Activated T-helper 1 cell treated with Interleukin-2 at 50 U/mL for 16 hours (primary cell): Measurements from ENCODE around the gene COPS3.
A peak's percentile ranks its signal among the peaks of the same experiment; 100 is the strongest.

ENCODE experiments used
- DNase-seq: peaks from one replicate; pipeline ENCODE4 v3.0.0-alpha.2; 2020; ENCODE audit warnings: low read depth

COPS3 gene

DNA sequence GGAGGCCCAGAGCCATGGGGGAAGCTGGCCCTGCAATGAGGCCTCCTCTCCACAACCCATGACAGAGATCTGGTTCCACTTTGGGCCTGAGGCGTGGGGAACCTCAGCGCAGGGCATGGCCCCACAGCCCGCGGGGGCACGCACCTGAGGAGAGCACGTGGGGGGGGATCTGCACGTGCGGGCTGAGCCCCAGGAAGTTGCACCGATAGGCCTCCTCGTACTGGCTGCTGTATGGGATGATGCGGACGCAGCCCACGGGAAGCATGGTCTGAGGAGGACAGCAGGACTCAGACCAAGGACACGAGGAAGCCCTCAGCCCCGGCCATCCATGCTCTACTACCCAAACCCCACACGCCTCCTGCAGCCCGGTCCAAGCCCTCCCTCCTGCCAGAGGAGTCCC lies 64.8 kb downstream of the COPS3 start:
- no peak for DNase-seq

DNA sequence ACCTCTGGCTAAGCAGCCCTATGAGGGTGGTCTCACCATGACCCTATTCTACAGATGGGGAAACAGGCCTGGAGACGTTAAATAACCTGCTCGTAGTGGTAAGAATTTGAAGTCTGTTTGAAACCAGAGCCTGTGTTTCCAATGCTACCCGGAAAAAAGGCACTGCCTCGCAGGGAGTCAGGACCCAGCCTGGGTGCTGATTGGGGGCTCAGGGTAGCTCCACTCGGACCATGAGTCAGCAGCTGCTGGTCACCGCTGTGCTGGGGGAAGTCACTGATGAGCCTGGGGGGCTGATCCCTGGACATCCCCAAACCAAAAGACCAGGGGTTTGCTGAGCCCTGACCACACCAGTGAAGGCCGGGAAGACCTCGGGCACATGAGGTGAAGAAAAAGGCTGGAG lies 65.5 kb downstream of the COPS3 start:
- no peak for DNase-seq

DNA sequence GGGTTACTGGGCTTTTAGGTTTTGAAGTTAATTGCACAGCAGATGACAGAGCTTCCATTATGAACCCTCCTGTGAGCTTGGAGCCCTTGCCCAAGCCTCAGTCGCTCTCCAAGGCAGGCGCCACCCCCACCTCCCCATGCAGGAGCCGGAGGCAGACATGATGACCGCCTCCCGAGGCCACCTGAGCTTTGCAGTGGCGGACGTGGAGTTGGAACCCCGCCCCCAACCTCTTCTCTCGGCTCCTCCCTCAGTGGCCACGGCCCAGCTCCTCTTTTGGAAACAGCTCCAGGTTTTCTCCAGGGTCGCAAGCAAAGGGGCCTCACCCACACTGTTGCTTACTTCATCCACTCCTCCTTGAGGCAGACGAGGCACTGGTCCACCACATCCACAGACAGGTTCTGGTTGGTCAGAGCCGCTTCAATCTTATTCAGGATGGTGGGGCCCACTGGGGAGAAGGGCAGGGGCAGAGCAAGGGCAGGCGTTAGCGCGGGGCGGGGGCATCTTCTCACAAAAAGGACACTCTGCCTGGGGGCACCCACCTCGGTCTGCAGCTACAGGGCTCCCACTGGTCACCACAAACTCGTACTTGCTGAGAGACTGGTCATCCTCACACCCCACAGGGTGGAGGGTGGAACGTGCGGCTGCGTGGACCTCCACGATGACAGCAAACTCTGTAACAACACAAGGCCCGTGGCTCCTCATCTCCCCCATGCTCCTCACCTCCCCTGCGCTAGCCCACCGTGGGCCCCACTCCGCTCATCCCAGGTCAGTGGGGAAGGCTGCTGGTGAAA lies 66.2 kb downstream of the COPS3 start:
- no peak for DNase-seq

DNA sequence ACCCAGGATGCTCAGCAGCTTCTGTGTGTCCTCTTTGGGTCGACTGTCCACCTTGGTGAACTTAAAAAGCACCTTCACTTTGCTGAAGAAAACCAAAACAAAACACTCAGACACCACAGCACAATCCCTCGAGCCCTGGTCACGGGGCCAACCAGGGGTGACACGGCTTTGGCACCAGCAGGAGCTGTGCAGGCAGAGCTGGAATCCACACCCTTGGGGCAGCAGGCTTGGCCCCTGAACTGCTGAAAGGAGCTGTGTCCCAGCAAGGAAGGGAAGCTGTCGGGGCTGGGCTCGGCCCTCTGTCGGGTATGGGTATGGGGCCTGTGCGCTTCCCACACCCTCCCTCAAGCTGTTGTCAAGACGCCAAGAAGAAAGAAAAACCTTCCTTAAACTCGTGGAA lies 67.3 kb downstream of the COPS3 start:
- DNase-seq, result no peak

DNA sequence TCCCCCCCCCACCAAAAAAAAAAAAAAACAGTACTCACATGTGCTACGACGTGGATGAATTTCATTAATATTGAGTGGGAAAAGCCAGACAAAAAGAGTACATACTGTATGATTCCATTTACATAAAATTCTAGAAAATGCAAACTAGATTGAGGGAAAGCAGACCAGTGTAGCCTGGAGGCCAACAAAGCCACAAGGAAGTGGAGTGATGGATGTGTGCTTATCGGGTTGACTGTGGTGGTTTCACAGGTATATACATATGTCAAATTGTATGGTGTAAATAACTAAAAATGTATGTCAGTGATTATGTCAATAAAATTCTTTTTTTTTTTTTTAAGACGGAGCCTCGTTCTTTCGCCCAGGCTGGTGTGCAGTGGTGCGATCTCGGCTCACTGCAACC lies 73.0 kb downstream of the COPS3 start:
- DNase-seq, result no peak

DNA sequence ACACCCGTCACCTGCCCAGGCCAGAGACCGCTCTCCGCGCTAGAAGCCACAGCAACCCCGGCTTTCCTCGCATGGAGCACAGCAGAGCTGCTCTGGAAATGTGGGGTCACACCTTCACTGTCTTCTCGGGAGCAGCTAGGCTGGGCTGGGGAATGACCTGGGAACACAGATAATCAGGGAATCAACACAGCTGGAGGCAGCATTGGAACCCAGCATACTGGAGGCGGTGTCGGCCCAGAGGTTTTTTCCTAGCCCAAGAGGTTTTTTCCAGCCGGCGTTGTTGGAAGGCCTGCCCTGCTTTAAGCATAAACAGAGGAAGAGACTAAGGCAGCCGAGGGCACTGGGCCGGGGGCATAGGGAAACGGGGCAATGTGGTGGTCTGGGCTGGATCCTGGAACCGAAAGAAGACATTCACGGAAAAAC lies 74.1 kb downstream of the COPS3 start:
- DNase-seq, result no peak

DNA sequence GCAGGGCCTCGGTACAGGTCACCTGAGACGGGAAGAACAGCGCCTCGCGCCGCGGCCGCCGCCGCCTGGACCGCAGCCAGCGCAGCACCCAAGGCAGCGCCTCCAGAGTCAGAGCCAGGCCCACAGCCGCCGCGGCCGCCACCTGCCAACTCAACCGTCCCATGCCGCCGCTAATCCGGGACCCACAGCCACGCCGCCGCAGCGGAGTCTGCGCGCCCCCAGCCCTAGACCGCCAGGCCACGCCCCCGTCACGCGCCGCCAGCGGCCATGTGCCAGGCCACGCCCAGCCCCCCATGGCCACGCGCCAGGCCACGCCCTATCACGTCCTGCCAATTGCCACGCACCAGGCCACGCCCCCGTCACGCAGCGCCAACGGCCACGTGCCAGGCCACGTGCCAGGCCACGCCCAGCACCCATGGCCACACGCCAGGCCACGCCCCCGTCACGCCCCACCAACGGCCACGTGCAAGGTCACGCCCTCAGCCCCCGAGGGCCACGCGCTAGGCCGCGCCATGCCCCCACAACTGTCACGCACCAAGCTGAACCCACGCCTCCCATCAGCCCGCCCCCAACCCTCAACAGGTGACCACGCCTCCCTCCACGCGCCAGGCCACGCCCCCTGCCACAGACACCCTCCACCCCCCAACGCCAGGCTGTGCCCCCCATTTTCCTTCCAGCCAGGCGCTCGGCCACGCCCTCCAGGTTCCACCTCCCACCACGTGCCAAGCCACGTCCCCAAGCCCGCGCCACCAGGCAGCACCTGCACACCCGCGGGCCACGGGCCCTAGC lies 74.7 kb downstream of the COPS3 start, which contains the start of gene PLD6:
PLD6 (minus strand) TSS at position 210 of the 789 bp plus-strand sequence; CDS start at position 163, 47 bp downstream.
- peak; percentile 87 for DNase-seq

DNA sequence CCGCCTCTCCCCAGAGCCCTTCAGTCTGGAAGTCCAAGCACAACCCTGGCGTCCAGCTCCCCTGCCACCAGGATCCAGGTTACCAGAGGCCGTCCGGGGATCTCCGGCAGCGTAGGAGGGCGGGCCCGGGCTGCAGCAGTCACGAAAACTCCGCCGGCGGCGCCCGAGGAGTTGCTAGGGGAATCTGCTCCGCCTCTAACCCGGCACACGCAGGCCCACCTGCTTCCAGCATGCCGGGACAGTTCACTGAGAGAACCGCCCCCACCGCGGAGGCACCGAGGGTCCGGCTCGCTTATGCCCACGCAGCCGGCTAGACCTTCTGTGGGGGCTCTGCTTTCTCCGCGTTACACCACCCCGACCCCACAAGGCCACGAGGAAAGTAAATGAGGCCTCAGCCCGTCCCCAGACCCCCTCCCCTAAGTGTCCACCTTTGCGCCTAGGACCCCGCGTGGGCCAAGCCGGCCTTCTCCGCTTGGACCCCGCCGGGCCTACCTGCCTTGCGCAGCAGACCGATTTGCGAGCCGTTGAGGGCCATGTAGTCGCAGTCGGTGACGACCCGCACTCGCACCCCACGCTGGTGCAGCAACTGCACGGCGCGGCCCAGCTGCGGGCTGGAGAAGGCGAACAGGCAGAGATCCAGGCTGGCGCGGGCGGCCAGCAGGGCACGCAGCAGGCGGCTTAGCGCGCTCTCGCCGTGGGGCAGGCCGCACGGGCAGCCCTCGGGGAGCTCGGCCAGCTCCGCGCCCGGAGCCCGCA lies 75.5 kb downstream of the COPS3 start:
- peak; percentile 43 for DNase-seq

DNA sequence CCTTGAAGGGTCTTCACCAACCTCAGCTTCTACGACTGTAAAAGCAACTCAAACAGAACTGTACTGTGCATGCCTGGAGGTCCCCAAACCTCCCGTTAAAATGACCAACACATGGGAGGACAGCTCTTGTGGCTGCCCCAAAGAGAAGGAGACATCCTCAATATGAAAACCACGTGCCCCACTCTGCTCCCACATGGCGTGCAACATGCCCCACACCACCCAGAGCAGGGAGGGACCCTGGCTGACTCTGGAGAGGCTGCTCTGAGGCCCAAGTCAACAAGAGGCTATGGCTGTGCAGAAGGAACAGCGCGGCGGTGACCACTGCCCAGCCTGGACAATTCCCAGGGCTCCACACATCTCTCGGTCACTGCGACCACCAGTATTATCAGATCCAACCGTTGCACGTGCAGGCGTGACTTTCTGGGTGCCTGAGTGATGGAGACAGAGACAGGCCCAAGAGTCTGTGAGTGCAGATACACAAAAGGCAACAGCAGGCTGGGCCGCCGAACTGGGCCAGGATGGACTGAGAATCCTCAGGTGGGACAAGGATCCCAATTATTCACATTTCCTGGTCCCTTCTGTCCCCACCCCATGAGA lies 76.3 kb downstream of the COPS3 start:
- no peak for DNase-seq

DNA sequence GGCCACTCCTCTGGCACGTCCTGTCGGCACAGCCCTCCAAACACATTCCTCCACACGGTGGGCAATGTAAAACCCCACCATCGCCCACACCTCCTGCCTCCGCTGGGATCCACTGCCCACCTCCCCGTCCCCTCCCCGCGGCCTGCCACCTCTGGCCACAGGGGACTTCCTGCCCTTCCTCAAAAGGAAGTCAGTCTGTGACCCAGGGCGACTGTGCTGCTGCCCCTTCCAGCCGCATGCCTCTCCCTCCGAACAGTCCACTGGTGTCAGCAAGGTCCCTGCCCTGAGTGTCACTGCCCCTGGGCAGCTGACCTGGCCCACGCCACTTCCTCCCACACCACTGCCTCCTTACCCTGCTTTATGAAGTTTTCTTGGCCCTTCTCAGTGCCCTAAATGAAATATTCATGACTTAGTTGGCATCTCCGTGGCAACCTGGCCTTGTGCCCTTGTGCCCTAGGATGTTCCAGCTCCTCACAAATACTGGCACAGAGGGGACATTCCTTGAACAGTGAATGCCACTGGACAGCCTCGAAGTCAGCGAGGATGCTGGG lies 76.9 kb downstream of the COPS3 start:
- DNase-seq, result no peak

DNA sequence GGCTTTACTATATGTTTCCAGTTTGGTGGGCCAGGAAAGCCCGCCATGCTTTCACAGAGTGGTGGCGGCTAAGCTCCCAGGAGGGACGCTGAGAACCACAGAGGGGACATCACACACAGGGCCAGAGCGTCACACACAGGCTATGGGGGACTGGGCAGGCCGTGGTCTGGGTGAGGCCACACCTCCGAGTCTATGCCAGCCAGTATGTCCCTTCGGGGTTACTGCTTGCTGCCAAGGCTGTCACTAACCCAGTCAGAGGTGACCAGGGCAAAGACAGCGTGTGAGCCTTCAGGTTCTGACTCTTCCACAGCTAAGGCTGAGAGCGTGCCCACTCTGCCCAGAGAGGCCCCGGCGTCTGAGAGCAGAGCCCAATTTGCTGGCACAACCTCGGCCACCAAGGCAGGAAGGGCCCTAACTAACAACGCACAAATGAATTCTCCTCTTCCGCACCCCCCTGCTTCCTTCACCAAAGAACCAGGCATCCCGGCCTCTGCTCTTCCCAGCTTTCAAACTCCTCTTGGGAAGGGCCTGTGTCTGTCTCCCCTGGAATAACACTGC lies 77.8 kb downstream of the COPS3 start:
- DNase-seq, result no peak

DNA sequence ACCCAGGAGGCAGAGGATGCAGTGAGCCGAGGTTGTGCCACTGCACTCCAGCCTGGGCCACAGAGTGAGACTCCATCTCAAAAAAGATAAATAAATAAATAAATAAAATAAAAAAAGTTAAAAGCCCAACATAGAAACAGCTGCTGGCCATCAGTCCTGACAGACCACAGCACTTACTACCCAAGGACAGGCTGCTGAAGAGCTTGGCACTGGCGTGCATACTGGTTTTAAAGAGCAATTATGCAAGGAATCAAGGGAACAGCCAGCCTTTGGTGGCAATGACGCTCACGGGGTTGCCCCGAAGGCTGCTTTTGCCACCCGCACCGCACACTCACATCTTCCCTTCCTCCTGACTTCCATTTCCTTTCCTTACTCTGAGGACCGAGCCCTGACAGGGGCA lies 79.1 kb downstream of the COPS3 start:
- no peak for DNase-seq

DNA sequence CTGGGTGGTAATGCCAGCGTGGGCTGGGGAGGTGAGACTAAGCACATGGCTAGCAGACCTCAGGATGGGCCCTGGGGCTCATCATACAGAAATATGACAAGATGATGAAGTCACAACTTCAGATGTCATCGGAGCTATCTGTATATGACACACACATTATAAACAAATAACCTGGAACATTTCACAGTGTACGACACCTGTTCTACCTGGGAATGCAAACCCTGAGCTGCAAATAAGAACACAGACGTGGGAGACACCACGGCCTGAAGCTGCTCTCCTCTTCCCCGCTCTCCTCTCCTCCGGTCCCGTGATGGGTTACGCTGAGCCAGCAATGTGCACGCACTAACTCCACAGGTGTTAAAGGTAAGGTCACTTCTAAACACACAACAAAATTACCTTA lies 79.8 kb downstream of the COPS3 start:
- no peak for DNase-seq

DNA sequence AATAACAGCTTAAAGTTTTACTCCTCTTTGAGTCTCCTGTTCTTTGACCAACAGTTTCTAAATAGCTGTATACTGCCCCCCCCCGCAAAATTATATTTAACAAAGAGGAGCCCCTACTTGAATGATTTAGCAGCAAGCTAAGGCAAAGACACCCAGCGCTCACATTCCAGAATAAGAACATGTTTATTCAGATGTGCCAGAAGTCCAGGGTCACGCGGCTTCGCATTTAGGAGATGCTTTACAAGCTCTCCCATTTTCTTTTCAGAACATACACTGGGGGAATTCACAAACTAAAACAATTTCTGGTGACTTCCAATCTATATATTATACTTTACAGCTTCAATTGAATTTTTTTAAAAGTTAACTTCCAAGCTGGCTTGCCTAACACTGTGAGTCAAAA lies 80.2 kb downstream of the COPS3 start:
- DNase-seq, result no peak

DNA sequence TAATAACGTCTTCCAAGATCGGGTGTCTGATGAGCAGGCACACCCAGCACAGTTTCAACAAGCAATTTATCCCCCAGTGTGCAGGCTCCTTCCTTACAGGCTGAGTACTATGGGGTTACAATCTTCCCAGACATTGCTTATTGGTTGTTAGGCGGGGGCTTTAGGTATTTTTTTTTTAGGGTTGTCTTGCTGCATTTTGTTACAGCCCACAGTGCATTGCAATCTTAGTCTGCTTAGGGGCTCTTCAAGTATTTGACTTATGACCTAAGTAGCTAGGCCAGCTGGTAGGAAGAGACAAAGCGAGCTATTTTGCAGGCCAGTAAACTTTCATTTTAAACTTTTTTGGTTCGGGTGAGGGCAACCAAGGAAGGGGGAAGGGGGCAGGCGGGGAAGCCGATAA lies 80.7 kb downstream of the COPS3 start:
- no peak for DNase-seq

DNA sequence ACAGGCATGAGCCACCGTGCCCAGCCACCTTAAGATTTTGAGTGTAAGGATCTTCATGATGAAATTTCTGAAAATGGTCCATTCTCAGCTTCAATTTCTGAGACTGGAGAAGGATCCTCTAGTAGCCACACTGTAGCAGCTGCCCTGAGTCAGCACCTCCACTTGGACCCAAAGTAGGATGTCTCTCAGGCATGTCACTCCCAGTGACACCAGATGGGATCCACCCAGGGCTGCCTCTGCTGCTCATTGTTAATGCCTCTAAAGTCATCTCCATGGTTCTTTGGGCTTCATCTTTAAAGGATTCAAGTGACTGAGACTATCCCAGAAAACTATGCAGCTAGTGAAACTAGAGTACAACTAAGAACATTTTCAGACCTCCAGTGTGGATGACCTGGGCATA lies 82.8 kb downstream of the COPS3 start:
- DNase-seq, result no peak

DNA sequence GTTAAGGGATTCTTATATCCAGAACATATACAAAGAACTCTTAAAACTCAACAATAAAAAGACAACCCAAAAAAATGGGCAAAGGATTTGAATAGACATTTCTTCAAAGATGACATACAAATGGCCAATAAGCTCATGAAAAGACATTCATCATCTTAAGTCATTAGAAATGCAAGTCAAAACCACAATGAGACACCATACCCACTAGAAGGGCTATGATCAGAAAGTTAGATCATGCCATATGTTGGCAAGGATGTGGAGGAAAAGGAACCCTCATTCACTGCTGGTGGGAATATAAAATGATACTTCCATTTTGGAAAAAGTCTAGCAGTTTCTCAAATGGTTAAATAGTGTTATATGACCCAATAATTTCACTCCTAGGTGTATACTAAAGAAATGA lies 84.3 kb downstream of the COPS3 start:
- DNase-seq, result no peak
